ENCODE measurements around the gene IL17RD. TPM values are rescaled to one million over a fixed set of nuclear protein-coding genes. Genes with fewer than 3 reads are reported as not detected.

The IL17RD gene
- total and polyA plus RNA-seq, 2 of the 13 experiments (the other 11 are each of a cell fraction or from before 2014, with no cell fraction given): 0.28 to 0.31 TPM

GRCh38 chr3:57155310-57155643 is 9.9 kb downstream of the IL17RD start (continued):
- TF ChIP-seq ZBTB26 (CRISPR knock-in tag; IDR thresholded peaks at IDR 0.05; ENCODE audit: borderline replicate concordance) (no peak), EED (CRISPR knock-in tag; IDR thresholded peaks at IDR 0.05) (no peak)

GRCh38 chr3:57154470-57155309 is 10.5 kb downstream of the IL17RD start:
- BruUV-seq (replicated peaks): no TSS peak
- POLR2A ChIA-PET: no interaction called here
- no peak for FAIRE-seq

More at GRCh38 chr3:57154470-57155309, 10.5 kb downstream of the IL17RD start:
- CTCF ChIA-PET (ENCODE audit: low intra/inter-chr PET ratio, low total read pairs): no interaction called here
- H3K36me3 ChIP-seq (replicated peaks in 1 of 2; ENCODE audit: control insufficient read depth in 1 of 2, insufficient read depth in 2 of 2, low read length in 2 of 2): no peaks in the 10 kb centered on the region
- H3K27ac ChIP-seq (ENCODE audit: extremely low read length, insufficient read depth, low read length): no peak overlapping the region
- peaks cover 10% of the 10 kb centered on the region for H3K4me1 ChIP-seq (ENCODE audit: insufficient read depth, low read length)
- DNase-seq (ENCODE audit: low spot score) (no peak), ATAC-seq (no peak)
- H3K9me3 ChIP-seq (ENCODE audit: low read length): no peaks in the 10 kb centered on the region
- no peak overlapping the region for H3K4me3 ChIP-seq (replicated peaks in 1 of 3; ENCODE audit: insufficient read depth in 1 of 3, low read depth in 2 of 3, low read length in 3 of 3)
- intact Hi-C loops (cut with micrococcal nuclease; ENCODE audit: unreplicated experiment) (no loop called here), in situ Hi-C loops (cut with HindIII; ENCODE audit: extremely low pct_ligation_motif_present, low pct_unique_long_range_greater_than_20kb) (no loop called here)
- peaks cover 1 to 42% of the 10 kb centered on the region in 2 experiments for H3K27me3 ChIP-seq (ENCODE audit: control insufficient read depth in 1 of 2, insufficient read depth in 2 of 2, low read length in 2 of 2)
- 43% methylated on average over 15 of the region's 15 CpGs for WGBS (ENCODE audit: low lambda C conversion rate)
- H2AFZ ChIP-seq (ENCODE audit: low read length): no peak overlapping the region
- no peaks in the 10 kb centered on the region for H4K20me1 ChIP-seq (ENCODE audit: insufficient read depth, low read length)
- no peak overlapping the region for H3K9ac ChIP-seq (ENCODE audit: insufficient read depth, low read depth, low read length)
- H3K79me2 ChIP-seq (ENCODE audit: insufficient read depth, low read length): no peaks in the 10 kb centered on the region
- H3K4me2 ChIP-seq (ENCODE audit: low read depth, low read length): no peak overlapping the region
- TF ChIP-seq ARID3A (IDR thresholded peaks at IDR 0.05; ENCODE audit: low read depth, low read length): no peak
- TF ChIP-seq CBX1 (IDR thresholded peaks at IDR 0.05; ENCODE audit: low read depth): no peak
- no peak for TF ChIP-seq ZBTB8A (CRISPR knock-in tag; IDR thresholded peaks at IDR 0.05; ENCODE audit: borderline replicate concordance, low read depth)
- TF ChIP-seq FOSL2 (CRISPR knock-in tag; IDR thresholded peaks at IDR 0.05): no peak
- TF ChIP-seq DBP (CRISPR knock-in tag; IDR thresholded peaks at IDR 0.05; ENCODE audit: not compliant biosample characterization): no peak
- TF ChIP-seq NR2F1 (CRISPR knock-in tag; IDR thresholded peaks at IDR 0.05): no peak
- no peak for TF ChIP-seq HMG20A (CRISPR knock-in tag; IDR thresholded peaks at IDR 0.05; ENCODE audit: borderline replicate concordance)
- TF ChIP-seq ZNF775 (CRISPR knock-in tag; IDR thresholded peaks at IDR 0.05; ENCODE audit: borderline replicate concordance): no peak

All from HepG2 (cell line).